ENCODE data around the gene CEP44.

- TF ChIP-seq POLR2A (IDR thresholded peaks at IDR 0.05; ENCODE audit: low read length) (no peak), GATA1 (IDR thresholded peaks at IDR 0.05; ENCODE audit: low read depth, low read length) (no peak)
Measured at GRCh38 chr4:174316546-174316945, 32.8 kb downstream of the CEP44 start.

Measured in erythroblast (primary cell).